Measurements from ENCODE around the gene MRNIP.

MRNIP gene

GRCh38 chr5:179887095-179887494 lies 28.5 kb upstream of the MRNIP start:
- no peak for TF ChIP-seq CTCF (conservative IDR thresholded peaks at IDR 0.05; ENCODE audit: low read depth, low read length)
- no peak overlapping the region for H3K4me3 ChIP-seq (ENCODE audit: low read depth, low read length)
- DNase-seq (ENCODE audit: low read depth), result no peak

GRCh38 chr5:179886190-179886911 lies 27.7 kb upstream of the MRNIP start:
- no peak for TF ChIP-seq CTCF (conservative IDR thresholded peaks at IDR 0.05; ENCODE audit: low read depth, low read length)
- no peak overlapping the region for H3K4me3 ChIP-seq (ENCODE audit: low read depth, low read length)
- no peak for DNase-seq (ENCODE audit: low read depth)

GRCh38 chr5:179885491-179886090 lies 27.0 kb upstream of the MRNIP start:
- TF ChIP-seq CTCF (conservative IDR thresholded peaks at IDR 0.05; ENCODE audit: low read depth, low read length), result no peak
- no peak overlapping the region for H3K4me3 ChIP-seq (ENCODE audit: low read depth, low read length)
- DNase-seq (ENCODE audit: low read depth), result no peak

GRCh38 chr5:179883163-179883562 lies 24.5 kb upstream of the MRNIP start:
- TF ChIP-seq CTCF (conservative IDR thresholded peaks at IDR 0.05; ENCODE audit: low read depth, low read length), result no peak
- no peak for DNase-seq (ENCODE audit: low read depth)
- H3K4me3 ChIP-seq (ENCODE audit: low read depth, low read length), result no peak overlapping the region

- no peak for TF ChIP-seq CTCF (conservative IDR thresholded peaks at IDR 0.05; ENCODE audit: low read depth, low read length)
- H3K4me3 ChIP-seq (ENCODE audit: low read depth, low read length), result no peak overlapping the region
- DNase-seq (ENCODE audit: low read depth), result no peak
These were observed 23.7 kb upstream of the MRNIP start for GRCh38 chr5:179882338-179882737.

- DNase-seq (ENCODE audit: low read depth), result no peak
- TF ChIP-seq CTCF (conservative IDR thresholded peaks at IDR 0.05; ENCODE audit: low read depth, low read length), result no peak
- H3K4me3 ChIP-seq (ENCODE audit: low read depth, low read length), result no peak overlapping the region
These were observed 22.4 kb upstream of the MRNIP start for GRCh38 chr5:179880848-179881590.
